GM12878 (cell line): Measurements from ENCODE around the gene CBLB. TPM values are rescaled to one million over a fixed set of nuclear protein-coding genes. Genes with fewer than 3 reads are reported as not detected.

Experiments
- ATAC-seq: fragments of 200-7000 bp; cut with Tn5 transposase; 3 replicates; pipeline ENCODE4 v1.9.1; 2020; ENCODE audit warnings: mild to moderate bottlenecking, moderate library complexity
- BruUV-seq: library from RNA; stranded (reverse); fragments of 400-500 nt; replicated peaks from 2 replicates; lab custom pipeline; 2021; lab: Mats Ljungman, UMichigan
- CTCF ChIA-PET: fragments of 300-600 bp; sonication (Branson Sonifier 250); formaldehyde crosslinking; extraction: SDS; loops from one replicate; lab custom pipeline; 2021; ENCODE audit warnings: inconsistent platforms; lab: Yijun Ruan, JAX
- POLR2A ChIA-PET: fragments of 350-600 bp; formaldehyde crosslinking; extraction: SDS; loops from one replicate; lab custom pipeline; 2021; ENCODE audit warnings: inconsistent platforms; lab: Charles Lee
- RAD21 ChIA-PET: fragments of 300-600 bp; sonication (Branson Sonifier 250); formaldehyde crosslinking; loops from one replicate; lab custom pipeline; 2023; ENCODE audit warnings: antibody characterized with exemption; ENCODE audit not compliant: unreplicated experiment; lab: Charles Lee
- SMC1A ChIA-PET: fragments of 300-600 bp; sonication (Branson Sonifier 250); formaldehyde crosslinking; loops from one replicate; lab custom pipeline; 2023; ENCODE audit not compliant: unreplicated experiment, uncharacterized antibody; lab: Charles Lee
- DNase-seq: peaks from one replicate; pipeline ENCODE4 v3.0.0-alpha.2; 2011; ENCODE audit warnings: low read depth, low spot score
- FAIRE-seq: peaks from 3 replicates; lab custom pipeline; 2011; peaks lifted over from hg19 to GRCh38; lab: Jason Lieb, UNC
- H2AFZ ChIP-seq: 2 replicates; pipeline ENCODE4 v1.6.0; 2011; ENCODE audit warnings: low read depth, low read length, control low read depth; ENCODE audit not compliant: control insufficient read depth
- H3K27ac ChIP-seq: 2 replicates; pipeline ENCODE4 v1.5.1; 2011; ENCODE audit warnings: control low read depth; ENCODE audit not compliant: control insufficient read depth, insufficient read depth
- H3K27me3 ChIP-seq, 2 experiments: replicated peaks in 1 of 2; 2 replicates each; pipeline versions ENCODE4 v1.6.0 to v1.6.1; 2011; ENCODE audit warnings: low read length in 1 of 2; ENCODE audit not compliant: control insufficient read depth in 2 of 2, insufficient read depth in 2 of 2
- H3K36me3 ChIP-seq, 2 experiments: 2 replicates each; pipeline ENCODE4 v1.5.1; 2011; ENCODE audit warnings: low read length in 1 of 2; ENCODE audit not compliant: control insufficient read depth in 2 of 2, insufficient read depth in 2 of 2
- H3K4me1 ChIP-seq: 2 replicates; pipeline ENCODE4 v1.6.1; 2011; ENCODE audit warnings: mild to moderate bottlenecking, low read length, moderate library complexity, mixed read lengths; ENCODE audit not compliant: control insufficient read depth, insufficient read depth
- H3K4me2 ChIP-seq: 2 replicates; pipeline ENCODE4 v1.6.0; 2011; ENCODE audit warnings: control low read depth; ENCODE audit not compliant: control insufficient read depth, insufficient read depth
- H3K4me3 ChIP-seq: fragments of 200-600 bp; sonication (generic); 2 replicates; pipeline ENCODE4 v1.5.1; 2016
- H3K79me2 ChIP-seq: 2 replicates; pipeline ENCODE4 v1.6.0; 2011; ENCODE audit warnings: low read length; ENCODE audit not compliant: control insufficient read depth, insufficient read depth
- H3K9ac ChIP-seq: 2 replicates; pipeline ENCODE4 v1.8.0; 2011; ENCODE audit warnings: low read length, control low read depth, mixed read lengths; ENCODE audit not compliant: control insufficient read depth, insufficient read depth
- H3K9me3 ChIP-seq: replicated peaks from 3 replicates; pipeline ENCODE4 v1.5.1; 2011; ENCODE audit warnings: mild to moderate bottlenecking, low read length; ENCODE audit not compliant: control insufficient read depth, insufficient read depth
- H4K20me1 ChIP-seq: 2 replicates; pipeline ENCODE4 v1.6.0; 2011; ENCODE audit not compliant: control insufficient read depth, insufficient read depth
- BACH1 ChIP-seq: fragments of 450-650 bp; IDR thresholded peaks from 2 replicates; pipeline ENCODE4 v1.6.1; 2017; ENCODE audit warnings: mild to moderate bottlenecking, borderline replicate concordance
- BRCA1 ChIP-seq: IDR thresholded peaks from 2 replicates; pipeline ENCODE4 v1.6.1; 2011; ENCODE audit warnings: low read depth, low read length, improper control_type of control experiment
- HDAC2 ChIP-seq: fragments of 200-600 bp; sonication (generic); IDR thresholded peaks from 2 replicates; pipeline ENCODE4 v1.6.1; 2017
- HDGF ChIP-seq: fragments of 450-650 bp; IDR thresholded peaks from 2 replicates; pipeline ENCODE4 v1.6.1; 2016; ENCODE audit warnings: antibody characterized with exemption
- KAT2A ChIP-seq: conservative IDR thresholded peaks from 2 replicates; pipeline ENCODE4 v1.6.1; 2011; ENCODE audit warnings: low read depth, low read length; ENCODE audit not compliant: control insufficient read depth
- KDM1A ChIP-seq: fragments of 200-600 bp; sonication (generic); IDR thresholded peaks from 2 replicates; pipeline ENCODE4 v1.6.1; 2016; ENCODE audit warnings: borderline replicate concordance
- POLR2A ChIP-seq: IDR thresholded peaks from 2 replicates; pipeline ENCODE4 v1.6.1; 2011; ENCODE audit warnings: low read depth, mild to moderate bottlenecking, low read length
- POLR2AphosphoS2 ChIP-seq: IDR thresholded peaks from 2 replicates; pipeline ENCODE4 v1.6.1; 2011; ENCODE audit warnings: low read depth, mild to moderate bottlenecking, low read length, improper control_type of control experiment, moderate library complexity
- RB1 ChIP-seq: fragments of 450-650 bp; formaldehyde crosslinking; IDR thresholded peaks from 2 replicates; pipeline ENCODE4 v1.6.1; 2017; ENCODE audit warnings: mild to moderate bottlenecking, borderline replicate concordance
- SREBF2 ChIP-seq: IDR thresholded peaks from 2 replicates; pipeline ENCODE4 v1.6.1; 2012; ENCODE audit warnings: mild to moderate bottlenecking, low read length
- SUPT20H ChIP-seq: IDR thresholded peaks from 2 replicates; pipeline ENCODE4 v1.6.1; 2011; ENCODE audit warnings: low read depth, mild to moderate bottlenecking, low read length, moderate library complexity, borderline replicate concordance; ENCODE audit not compliant: control insufficient read depth
- TCF7 ChIP-seq: IDR thresholded peaks from 2 replicates; pipeline ENCODE4 v1.6.1; 2014; ENCODE audit warnings: antibody characterized with exemption, borderline replicate concordance
- ZNF24 ChIP-seq: fragments of 450-650 bp; IDR thresholded peaks from 2 replicates; pipeline ENCODE4 v1.6.1; 2017; ENCODE audit warnings: antibody characterized with exemption, mild to moderate bottlenecking
- WGBS: methylation state at CpG from one replicate; pipeline ENCODE4 v1.1.6; 2016; ENCODE audit warnings: low lambda C conversion rate; ENCODE audit not compliant: insufficient replicate concordance, insufficient coverage; ENCODE audit errors: missing lambda C conversion rate; 5-methylcytosine and 5-hydroxymethylcytosine counted together
- in situ Hi-C: fragments of 300-500 bp; cut with MboI; formaldehyde crosslinking; loops from 9 replicates; pipeline ENCODE4 v1.14.3; 2018; ENCODE audit warnings: mixed read lengths
- intact Hi-C: fragments of 100-400 bp; cut with micrococcal nuclease; formaldehyde crosslinking; loops from one replicate; pipeline ENCODE4 v1.14.2; 2022; ENCODE audit not compliant: unreplicated experiment
- polyA plus RNA-seq, 11 experiments: library from polyadenylated mRNA; depleted of rRNA in 4 of 11; unstranded in 6 of 11; stranded (reverse) in 5 of 11; fragments of >200 nt; fragmentation: Nextera tagmentation in 4 of 11; fragmentation: Illumina TruSeq in 1 of 11; extraction: Ambion mirVana in 4 of 11; extraction: Trizol in 1 of 11; gene quantifications; 1 replicate in 1 of 11; 2 replicates in 10 of 11; pipeline versions ENCODE4 v1.2.1 to v1.2.3, GENCODE V29; 2011 to 2016; ENCODE audit warnings: inconsistent platforms in 2 of 11, missing spikeins in 2 of 11, low read depth in 1 of 11
- total RNA-seq, 4 experiments: library from RNA; depleted of rRNA in 3 of 4; stranded (reverse); fragments of >200 nt in 3 of 4; fragmentation: Illumina TruSeq in 1 of 4; extraction: Trizol in 1 of 4; gene quantifications; 2 replicates each; pipeline versions ENCODE4 v1.2.1 to v1.2.3, GENCODE V29; 2013 to 2021
- TF ChIP-seq, protein P1 (sequence below): fragments of 450-650 bp; IDR thresholded peaks from 2 replicates; pipeline ENCODE4 v1.6.1; 2017; ENCODE audit warnings: borderline replicate concordance
- TF ChIP-seq, protein P2 (sequence below): IDR thresholded peaks from 2 replicates; pipeline ENCODE4 v1.6.1; 2011; ENCODE audit warnings: borderline replicate concordance, low read depth, mild to moderate bottlenecking, moderate library complexity, low read length; ENCODE audit not compliant: insufficient read depth, poor library complexity, severe bottlenecking
- TF ChIP-seq, protein P3 (sequence below): fragments of 150-350 bp; IDR thresholded peaks from 2 replicates; pipeline ENCODE4 v1.6.1; 2014; ENCODE audit warnings: mild to moderate bottlenecking, low read depth, low read length
- TF ChIP-seq, protein P4 (sequence below): IDR thresholded peaks from 2 replicates; pipeline ENCODE4 v1.6.1; 2012; ENCODE audit warnings: low read depth, low read length, improper control_type of control experiment
- TF ChIP-seq, protein P5 (sequence below): IDR thresholded peaks from 2 replicates; pipeline ENCODE4 v1.6.1; 2011; ENCODE audit warnings: low read depth, mild to moderate bottlenecking, low read length, moderate library complexity, borderline replicate concordance; ENCODE audit errors: extremely low read depth

Gene CBLB
- total and polyA plus RNA-seq, 10 of the 15 experiments (the other 5 are each of a cell fraction or from before 2014, with no cell fraction given), result 17.2 to 107 (median 41.9) TPM

DNA sequence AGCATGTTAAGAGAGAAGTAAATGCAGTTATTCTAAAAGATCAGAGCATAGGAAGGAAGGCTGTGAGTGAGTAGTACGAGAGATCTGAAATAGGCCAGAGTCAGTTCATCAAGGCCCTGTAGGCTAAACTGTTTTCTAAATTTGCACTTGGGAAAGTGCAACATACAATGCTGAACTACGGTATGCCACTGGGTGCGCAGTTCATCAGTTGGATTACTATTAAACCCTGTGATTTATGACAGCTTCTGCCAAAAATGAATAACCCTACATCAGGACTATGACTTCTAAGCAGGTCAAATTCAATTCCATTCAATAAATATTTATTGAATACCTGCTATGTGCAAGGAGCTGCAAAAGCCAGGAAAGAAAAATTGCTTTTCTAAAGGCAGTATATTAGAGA lies 10.8 kb downstream of the CBLB start:
- intact Hi-C loops, result no loop called here
- H3K27ac ChIP-seq, result no peak overlapping the region
- H3K9me3 ChIP-seq, result peaks cover 11% of the 10 kb centered on the region
- no peak overlapping the region for H3K9ac ChIP-seq
- H2AFZ ChIP-seq, result no peak overlapping the region
- in situ Hi-C loops, result loop anchor here (25.0 kb wide), 1 partner anchor 754 kb away; no protein-coding TSS in a partner anchor
- H4K20me1 ChIP-seq, result no peaks in the 10 kb centered on the region
- no peaks in the 10 kb centered on the region for H3K27me3 ChIP-seq
- 100% methylated on average over 3 of the region's 3 CpGs for WGBS
- ATAC-seq (no peak), DNase-seq (no peak), FAIRE-seq (no peak)
- ChIA-PET RAD21 (interaction anchor here (0.8 to 2.4 kb wide), 4 partner anchors 13 to 171 kb away, joined by 3 to 14 read pairs (median 5); no protein-coding TSS in a partner anchor), SMC1A (interaction anchor here (0.7 to 1.8 kb wide), 12 partner anchors 10 to 319 kb away, joined by 3 to 6 read pairs (median 4); no protein-coding TSS in a partner anchor), POLR2A (interaction anchor here (1.0 kb wide), 1 partner anchor 10 kb away, joined by 3 read pairs; no protein-coding TSS in a partner anchor), CTCF (interaction anchor here (1.3 kb wide), 1 partner anchor 20 kb away, joined by 3 read pairs; no protein-coding TSS in a partner anchor)
- H3K4me2 ChIP-seq, result no peak overlapping the region
- peaks cover 0 to 38% of the 10 kb centered on the region in 2 experiments for H3K36me3 ChIP-seq
- BruUV-seq, result no TSS peak
- peaks cover 21% of the 10 kb centered on the region for H3K4me1 ChIP-seq
- H3K79me2 ChIP-seq, result peaks cover 52% of the 10 kb centered on the region
- no peak for TF ChIP-seq POLR2A
- no peak for TF ChIP-seq HDGF
- TF ChIP-seq, protein P1, sequence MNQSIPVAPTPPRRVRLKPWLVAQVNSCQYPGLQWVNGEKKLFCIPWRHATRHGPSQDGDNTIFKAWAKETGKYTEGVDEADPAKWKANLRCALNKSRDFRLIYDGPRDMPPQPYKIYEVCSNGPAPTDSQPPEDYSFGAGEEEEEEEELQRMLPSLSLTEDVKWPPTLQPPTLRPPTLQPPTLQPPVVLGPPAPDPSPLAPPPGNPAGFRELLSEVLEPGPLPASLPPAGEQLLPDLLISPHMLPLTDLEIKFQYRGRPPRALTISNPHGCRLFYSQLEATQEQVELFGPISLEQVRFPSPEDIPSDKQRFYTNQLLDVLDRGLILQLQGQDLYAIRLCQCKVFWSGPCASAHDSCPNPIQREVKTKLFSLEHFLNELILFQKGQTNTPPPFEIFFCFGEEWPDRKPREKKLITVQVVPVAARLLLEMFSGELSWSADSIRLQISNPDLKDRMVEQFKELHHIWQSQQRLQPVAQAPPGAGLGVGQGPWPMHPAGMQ, result no peak
- no peak for TF ChIP-seq POLR2AphosphoS2
- TF ChIP-seq SUPT20H, result no peak
- no peak for TF ChIP-seq HDAC2
- TF ChIP-seq, protein P2, sequence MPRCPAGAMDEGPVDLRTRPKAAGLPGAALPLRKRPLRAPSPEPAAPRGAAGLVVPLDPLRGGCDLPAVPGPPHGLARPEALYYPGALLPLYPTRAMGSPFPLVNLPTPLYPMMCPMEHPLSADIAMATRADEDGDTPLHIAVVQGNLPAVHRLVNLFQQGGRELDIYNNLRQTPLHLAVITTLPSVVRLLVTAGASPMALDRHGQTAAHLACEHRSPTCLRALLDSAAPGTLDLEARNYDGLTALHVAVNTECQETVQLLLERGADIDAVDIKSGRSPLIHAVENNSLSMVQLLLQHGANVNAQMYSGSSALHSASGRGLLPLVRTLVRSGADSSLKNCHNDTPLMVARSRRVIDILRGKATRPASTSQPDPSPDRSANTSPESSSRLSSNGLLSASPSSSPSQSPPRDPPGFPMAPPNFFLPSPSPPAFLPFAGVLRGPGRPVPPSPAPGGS, result no peak
- no peak for TF ChIP-seq BRCA1
- TF ChIP-seq KDM1A, result no peak
- TF ChIP-seq, protein P3, sequence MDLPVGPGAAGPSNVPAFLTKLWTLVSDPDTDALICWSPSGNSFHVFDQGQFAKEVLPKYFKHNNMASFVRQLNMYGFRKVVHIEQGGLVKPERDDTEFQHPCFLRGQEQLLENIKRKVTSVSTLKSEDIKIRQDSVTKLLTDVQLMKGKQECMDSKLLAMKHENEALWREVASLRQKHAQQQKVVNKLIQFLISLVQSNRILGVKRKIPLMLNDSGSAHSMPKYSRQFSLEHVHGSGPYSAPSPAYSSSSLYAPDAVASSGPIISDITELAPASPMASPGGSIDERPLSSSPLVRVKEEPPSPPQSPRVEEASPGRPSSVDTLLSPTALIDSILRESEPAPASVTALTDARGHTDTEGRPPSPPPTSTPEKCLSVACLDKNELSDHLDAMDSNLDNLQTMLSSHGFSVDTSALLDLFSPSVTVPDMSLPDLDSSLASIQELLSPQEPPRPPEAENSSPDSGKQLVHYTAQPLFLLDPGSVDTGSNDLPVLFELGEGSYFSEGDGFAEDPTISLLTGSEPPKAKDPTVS, result no peak
- no peak for TF ChIP-seq TCF7
- no peak for TF ChIP-seq SREBF2
- TF ChIP-seq, protein P4, sequence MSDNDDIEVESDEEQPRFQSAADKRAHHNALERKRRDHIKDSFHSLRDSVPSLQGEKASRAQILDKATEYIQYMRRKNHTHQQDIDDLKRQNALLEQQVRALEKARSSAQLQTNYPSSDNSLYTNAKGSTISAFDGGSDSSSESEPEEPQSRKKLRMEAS, result no peak
- TF ChIP-seq RB1, result no peak
- TF ChIP-seq, protein P5, sequence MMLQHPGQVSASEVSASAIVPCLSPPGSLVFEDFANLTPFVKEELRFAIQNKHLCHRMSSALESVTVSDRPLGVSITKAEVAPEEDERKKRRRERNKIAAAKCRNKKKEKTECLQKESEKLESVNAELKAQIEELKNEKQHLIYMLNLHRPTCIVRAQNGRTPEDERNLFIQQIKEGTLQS, result no peak
- TF ChIP-seq ZNF24, result no peak
- no peak for TF ChIP-seq KAT2A
- TF ChIP-seq BACH1, result no peak
- no peak overlapping the region for H3K4me3 ChIP-seq
